ENCODE measurements around the gene COMP.
A peak's percentile ranks its signal among the peaks of the same experiment; 100 is the strongest.

The COMP gene

GRCh38 chr19:18789883-18790565 is 1.1 kb downstream of the COMP start:
- no peaks in the 10 kb centered on the region for H3K36me3 ChIP-seq (replicated peaks; ENCODE audit: low read depth, low read length)
- no peaks in the 10 kb centered on the region for H4K20me1 ChIP-seq (ENCODE audit: insufficient read depth, low read length)
- no peaks in the 10 kb centered on the region for H3K9me3 ChIP-seq (ENCODE audit: insufficient read depth, low read length)
- peak overlapping the region; percentile 41; the same call in 1 of the 2 replicates for H2AFZ ChIP-seq (ENCODE audit: low read depth, low read length)
- peaks cover 42% of the 10 kb centered on the region for H3K27me3 ChIP-seq (ENCODE audit: low read depth, low read length)
- peaks cover 31% of the 10 kb centered on the region for H3K4me1 ChIP-seq (ENCODE audit: low read length)
- H3K27ac ChIP-seq (ENCODE audit: low read length), result no peak overlapping the region
- H3K4me2 ChIP-seq (ENCODE audit: low read length), result peak overlapping the region; percentile 88
- H3K79me2 ChIP-seq (ENCODE audit: low read length), result no peaks in the 10 kb centered on the region
- TF ChIP-seq CTCF (IDR thresholded peaks at IDR 0.05; ENCODE audit: low read depth, low read length) (no peak), EZH2phosphoT487 (IDR thresholded peaks at IDR 0.05; ENCODE audit: low read depth) (no peak)
- peak overlapping the region; percentile 55; the same call in 1 of the 2 replicates for H3K9ac ChIP-seq (ENCODE audit: low read length)
- H3K4me3 ChIP-seq (ENCODE audit: low read length), result peak overlapping the region; percentile 75

GRCh38 chr19:18789422-18789869 is 1.7 kb downstream of the COMP start:
- peak overlapping the region; percentile 88 for H3K4me2 ChIP-seq (ENCODE audit: low read length)
- no peaks in the 10 kb centered on the region for H3K9me3 ChIP-seq (ENCODE audit: insufficient read depth, low read length)
- peaks cover 37% of the 10 kb centered on the region for H3K27me3 ChIP-seq (ENCODE audit: low read depth, low read length)
- no peak for TF ChIP-seq EZH2phosphoT487 (IDR thresholded peaks at IDR 0.05; ENCODE audit: low read depth)
- TF ChIP-seq CTCF (IDR thresholded peaks at IDR 0.05; ENCODE audit: low read depth, low read length), result no peak
- H4K20me1 ChIP-seq (ENCODE audit: insufficient read depth, low read length), result no peaks in the 10 kb centered on the region
- H3K27ac ChIP-seq (ENCODE audit: low read length), result no peak overlapping the region
- peak overlapping the region; percentile 75 for H3K4me3 ChIP-seq (ENCODE audit: low read length)
- no peaks in the 10 kb centered on the region for H3K36me3 ChIP-seq (replicated peaks; ENCODE audit: low read depth, low read length)
- H3K9ac ChIP-seq (ENCODE audit: low read length), result peak overlapping the region; percentile 32; the same call in 1 of the 2 replicates
- peaks cover 31% of the 10 kb centered on the region for H3K4me1 ChIP-seq (ENCODE audit: low read length)
- no peaks in the 10 kb centered on the region for H3K79me2 ChIP-seq (ENCODE audit: low read length)
- no peak overlapping the region for H2AFZ ChIP-seq (ENCODE audit: low read depth, low read length)

GRCh38 chr19:18788529-18789421 is 2.3 kb downstream of the COMP start:
- Histone ChIP-seq H4K20me1 (ENCODE audit: insufficient read depth, low read length) (no peaks in the 10 kb centered on the region), H3K27me3 (ENCODE audit: low read depth, low read length) (peaks cover 34% of the 10 kb centered on the region), H3K9me3 (ENCODE audit: insufficient read depth, low read length) (no peaks in the 10 kb centered on the region), H3K36me3 (replicated peaks; ENCODE audit: low read depth, low read length) (no peaks in the 10 kb centered on the region), H3K4me3 (ENCODE audit: low read length) (peak overlapping the region; percentile 75), H3K4me1 (ENCODE audit: low read length) (peaks cover 31% of the 10 kb centered on the region), H3K9ac (ENCODE audit: low read length) (no peak overlapping the region), H2AFZ (ENCODE audit: low read depth, low read length) (no peak overlapping the region), H3K4me2 (ENCODE audit: low read length) (peak overlapping the region; percentile 88), H3K27ac (ENCODE audit: low read length) (no peak overlapping the region), H3K79me2 (ENCODE audit: low read length) (no peaks in the 10 kb centered on the region)
- TF ChIP-seq EZH2phosphoT487 (IDR thresholded peaks at IDR 0.05; ENCODE audit: low read depth) (no peak), CTCF (IDR thresholded peaks at IDR 0.05; ENCODE audit: low read depth, low read length) (no peak)
